ENCODE data around the gene ROBO1. TPM values are rescaled to one million over a fixed set of nuclear protein-coding genes. Genes with fewer than 3 reads are reported as not detected.

The ROBO1 gene
- total RNA-seq, 2 experiments from 2014 or later, result 8.6 to 9.0 TPM

GRCh38 chr3:79103307-79103706 is 664.5 kb downstream of the ROBO1 start:
- TF ChIP-seq, protein P1, sequence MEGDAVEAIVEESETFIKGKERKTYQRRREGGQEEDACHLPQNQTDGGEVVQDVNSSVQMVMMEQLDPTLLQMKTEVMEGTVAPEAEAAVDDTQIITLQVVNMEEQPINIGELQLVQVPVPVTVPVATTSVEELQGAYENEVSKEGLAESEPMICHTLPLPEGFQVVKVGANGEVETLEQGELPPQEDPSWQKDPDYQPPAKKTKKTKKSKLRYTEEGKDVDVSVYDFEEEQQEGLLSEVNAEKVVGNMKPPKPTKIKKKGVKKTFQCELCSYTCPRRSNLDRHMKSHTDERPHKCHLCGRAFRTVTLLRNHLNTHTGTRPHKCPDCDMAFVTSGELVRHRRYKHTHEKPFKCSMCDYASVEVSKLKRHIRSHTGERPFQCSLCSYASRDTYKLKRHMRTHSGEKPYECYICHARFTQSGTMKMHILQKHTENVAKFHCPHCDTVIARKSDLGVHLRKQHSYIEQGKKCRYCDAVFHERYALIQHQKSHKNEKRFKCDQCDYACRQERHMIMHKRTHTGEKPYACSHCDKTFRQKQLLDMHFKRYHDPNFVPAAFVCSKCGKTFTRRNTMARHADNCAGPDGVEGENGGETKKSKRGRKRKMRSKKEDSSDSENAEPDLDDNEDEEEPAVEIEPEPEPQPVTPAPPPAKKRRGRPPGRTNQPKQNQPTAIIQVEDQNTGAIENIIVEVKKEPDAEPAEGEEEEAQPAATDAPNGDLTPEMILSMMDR (IDR thresholded peaks at IDR 0.05), result no peak
- Mint-ChIP-seq H3K4me1 (ENCODE audit: low read depth) (no peaks in the 10 kb centered on the region), H3K27ac (no peak overlapping the region), H3K27me3 (no peaks in the 10 kb centered on the region), H3K9me3 (no peaks in the 10 kb centered on the region), H3K36me3 (ENCODE audit: low read depth) (no peaks in the 10 kb centered on the region), H3K4me3 (no peak overlapping the region)
- no peak for ATAC-seq
- CTCF ChIA-PET, result no interaction called here
- intact Hi-C loops (cut with micrococcal nuclease), result no loop called here
- POLR2A ChIA-PET, result no interaction called here
- no peak for DNase-seq

GRCh38 chr3:79097964-79098660 is 669.7 kb downstream of the ROBO1 start:
- TF ChIP-seq, protein P1 (IDR thresholded peaks at IDR 0.05), result no peak
- Mint-ChIP-seq H3K36me3 (ENCODE audit: low read depth) (no peaks in the 10 kb centered on the region), H3K4me1 (ENCODE audit: low read depth) (no peaks in the 10 kb centered on the region), H3K9me3 (no peaks in the 10 kb centered on the region), H3K27me3 (no peaks in the 10 kb centered on the region), H3K4me3 (no peak overlapping the region), H3K27ac (no peak overlapping the region)
- ChIA-PET CTCF (no interaction called here), POLR2A (interaction anchor here (0.7 kb wide), 1 partner anchor 177 kb away, joined by 4 read pairs; no protein-coding TSS in a partner anchor)
- intact Hi-C loops (cut with micrococcal nuclease), result no loop called here
- DNase-seq (no peak), ATAC-seq (no peak)

- POLR2A ChIA-PET, result no interaction called here
- DNase-seq, result no peak
- TF ChIP-seq, protein P1 (IDR thresholded peaks at IDR 0.05), result no peak
- H3K27me3 Mint-ChIP-seq, result no peaks in the 10 kb centered on the region
- ATAC-seq, result no peak
- intact Hi-C loops (cut with micrococcal nuclease), result no loop called here
- no peaks in the 10 kb centered on the region for H3K36me3 Mint-ChIP-seq (ENCODE audit: low read depth)
- CTCF ChIA-PET, result interaction anchor here (1.3 kb wide), 1 partner anchor 8 kb away, joined by 5 read pairs; no protein-coding TSS in a partner anchor
- no peak overlapping the region for H3K4me3 Mint-ChIP-seq
- H3K27ac Mint-ChIP-seq, result no peak overlapping the region
- peaks cover 1% of the 10 kb centered on the region for H3K9me3 Mint-ChIP-seq
- H3K4me1 Mint-ChIP-seq (ENCODE audit: low read depth), result no peaks in the 10 kb centered on the region
Measured at GRCh38 chr3:79094654-79095053, 673.1 kb downstream of the ROBO1 start.

DNA sequence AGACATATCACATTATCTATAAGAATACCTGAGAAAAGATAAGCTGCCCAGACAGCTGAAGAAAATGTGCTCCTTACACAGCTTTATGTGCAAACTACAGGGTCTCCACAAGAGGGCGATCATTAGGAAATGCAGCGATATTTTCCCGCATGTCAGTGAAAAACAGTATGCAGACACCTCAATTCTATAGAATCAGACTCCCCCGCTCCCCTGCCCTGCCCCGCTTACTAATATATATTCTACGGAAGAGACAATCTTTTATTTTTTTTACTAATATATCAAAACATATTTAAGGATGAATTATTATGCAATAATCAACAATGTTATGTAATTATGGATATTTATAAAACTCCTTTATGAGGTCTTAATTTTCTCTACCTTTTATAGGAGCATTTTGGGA is 681.3 kb downstream of the ROBO1 start:
- H3K4me1 Mint-ChIP-seq (ENCODE audit: low read depth), result no peaks in the 10 kb centered on the region
- no peaks in the 10 kb centered on the region for H3K36me3 Mint-ChIP-seq (ENCODE audit: low read depth)
- CTCF ChIA-PET, result interaction anchor here (0.7 to 1.1 kb wide), 6 partner anchors 9 to 276 kb away, joined by 3 to 7 read pairs (median 5); no protein-coding TSS in a partner anchor
- ATAC-seq, result peak; percentile 39
- intact Hi-C loops (cut with micrococcal nuclease), result no loop called here
- DNase-seq, result peak; percentile 45
- TF ChIP-seq, protein P1 (IDR thresholded peaks at IDR 0.05), result peak; percentile 78
- H3K27ac Mint-ChIP-seq, result no peak overlapping the region
- no peaks in the 10 kb centered on the region for H3K27me3 Mint-ChIP-seq
- POLR2A ChIA-PET, result no interaction called here
- no peak overlapping the region for H3K4me3 Mint-ChIP-seq
- H3K9me3 Mint-ChIP-seq, result peaks cover 3% of the 10 kb centered on the region

- ATAC-seq, result no peak
- CTCF ChIA-PET, result interaction anchor here (0.6 kb wide), 1 partner anchor 1620 kb away, joined by 3 read pairs; no protein-coding TSS in a partner anchor
Measured at GRCh38 chr3:79085171-79085570, 682.6 kb downstream of the ROBO1 start.

More at GRCh38 chr3:79085171-79085570, 682.6 kb downstream of the ROBO1 start:
- Mint-ChIP-seq H3K9me3 (peaks cover 1% of the 10 kb centered on the region), H3K27me3 (no peaks in the 10 kb centered on the region), H3K36me3 (ENCODE audit: low read depth) (no peaks in the 10 kb centered on the region), H3K4me1 (ENCODE audit: low read depth) (no peaks in the 10 kb centered on the region), H3K27ac (no peak overlapping the region), H3K4me3 (no peak overlapping the region)
- POLR2A ChIA-PET, result no interaction called here
- TF ChIP-seq, protein P1 (IDR thresholded peaks at IDR 0.05), result no peak
- intact Hi-C loops (cut with micrococcal nuclease), result no loop called here
- DNase-seq, result no peak

Data from activated CD8-positive, alpha-beta T cell treated with anti-CD3 and anti-CD28 coated beads for 36 hours (primary cell).